ENCODE measurements around the gene CTNND2. TPM values are rescaled to one million over a fixed set of nuclear protein-coding genes. Genes with fewer than 3 reads are reported as not detected.

The CTNND2 gene
- total RNA-seq, 1 experiment from 2014 or later, result 2.9 TPM

- Histone ChIP-seq H3K27me3 (ENCODE audit: control insufficient read depth, insufficient read depth, low read length) (no peaks in the 10 kb centered on the region), H3K4me3 (ENCODE audit: insufficient read depth, low read depth, low read length) (no peak overlapping the region), H3K36me3 (replicated peaks; ENCODE audit: control insufficient read depth, insufficient read depth, low read length) (no peaks in the 10 kb centered on the region)
- DNase-seq, result no peak
Measured at GRCh38 chr5:11056560-11056959, 847.7 kb downstream of the CTNND2 start.

GRCh38 chr5:11054014-11054413 is 850.2 kb downstream of the CTNND2 start:
- no peaks in the 10 kb centered on the region for H3K27me3 ChIP-seq (ENCODE audit: control insufficient read depth, insufficient read depth, low read length)
- H3K36me3 ChIP-seq (replicated peaks; ENCODE audit: control insufficient read depth, insufficient read depth, low read length), result no peaks in the 10 kb centered on the region
- no peak overlapping the region for H3K4me3 ChIP-seq (ENCODE audit: insufficient read depth, low read depth, low read length)
- no peak for DNase-seq

GRCh38 chr5:11052871-11053270 is 851.4 kb downstream of the CTNND2 start:
- Histone ChIP-seq H3K27me3 (ENCODE audit: control insufficient read depth, insufficient read depth, low read length) (no peaks in the 10 kb centered on the region), H3K36me3 (replicated peaks; ENCODE audit: control insufficient read depth, insufficient read depth, low read length) (no peaks in the 10 kb centered on the region), H3K4me3 (ENCODE audit: insufficient read depth, low read depth, low read length) (no peak overlapping the region)
- DNase-seq, result no peak

- no peak for DNase-seq
- Histone ChIP-seq H3K4me3 (ENCODE audit: insufficient read depth, low read depth, low read length) (no peak overlapping the region), H3K27me3 (ENCODE audit: control insufficient read depth, insufficient read depth, low read length) (no peaks in the 10 kb centered on the region), H3K36me3 (replicated peaks; ENCODE audit: control insufficient read depth, insufficient read depth, low read length) (no peaks in the 10 kb centered on the region)
Measured at GRCh38 chr5:11050596-11051304, 853.5 kb downstream of the CTNND2 start.

- Histone ChIP-seq H3K36me3 (replicated peaks; ENCODE audit: control insufficient read depth, insufficient read depth, low read length) (no peaks in the 10 kb centered on the region), H3K27me3 (ENCODE audit: control insufficient read depth, insufficient read depth, low read length) (no peaks in the 10 kb centered on the region), H3K4me3 (ENCODE audit: insufficient read depth, low read depth, low read length) (no peak overlapping the region)
- no peak for DNase-seq
Measured at GRCh38 chr5:11048760-11049159, 855.5 kb downstream of the CTNND2 start.

- no peaks in the 10 kb centered on the region for H3K27me3 ChIP-seq (ENCODE audit: control insufficient read depth, insufficient read depth, low read length)
- no peak for DNase-seq
- no peaks in the 10 kb centered on the region for H3K36me3 ChIP-seq (replicated peaks; ENCODE audit: control insufficient read depth, insufficient read depth, low read length)
- no peak overlapping the region for H3K4me3 ChIP-seq (ENCODE audit: insufficient read depth, low read depth, low read length)
Measured at GRCh38 chr5:11047625-11048024, 856.6 kb downstream of the CTNND2 start.

GRCh38 chr5:11047030-11047429 is 857.2 kb downstream of the CTNND2 start:
- no peaks in the 10 kb centered on the region for H3K27me3 ChIP-seq (ENCODE audit: control insufficient read depth, insufficient read depth, low read length)
- H3K36me3 ChIP-seq (replicated peaks; ENCODE audit: control insufficient read depth, insufficient read depth, low read length), result no peaks in the 10 kb centered on the region
- H3K4me3 ChIP-seq (ENCODE audit: insufficient read depth, low read depth, low read length), result no peak overlapping the region
- DNase-seq, result no peak

- H3K27me3 ChIP-seq (ENCODE audit: control insufficient read depth, insufficient read depth, low read length), result no peaks in the 10 kb centered on the region
- H3K36me3 ChIP-seq (replicated peaks; ENCODE audit: control insufficient read depth, insufficient read depth, low read length), result no peaks in the 10 kb centered on the region
- no peak for DNase-seq
- no peak overlapping the region for H3K4me3 ChIP-seq (ENCODE audit: insufficient read depth, low read depth, low read length)
Measured at GRCh38 chr5:11046160-11046559, 858.1 kb downstream of the CTNND2 start.

GRCh38 chr5:11045411-11045810 is 858.8 kb downstream of the CTNND2 start:
- H3K27me3 ChIP-seq (ENCODE audit: control insufficient read depth, insufficient read depth, low read length), result no peaks in the 10 kb centered on the region
- H3K36me3 ChIP-seq (replicated peaks; ENCODE audit: control insufficient read depth, insufficient read depth, low read length), result no peaks in the 10 kb centered on the region
- H3K4me3 ChIP-seq (ENCODE audit: insufficient read depth, low read depth, low read length), result no peak overlapping the region
- DNase-seq, result no peak

- no peak for DNase-seq
- H3K4me3 ChIP-seq (ENCODE audit: insufficient read depth, low read depth, low read length), result no peak overlapping the region
- H3K27me3 ChIP-seq (ENCODE audit: control insufficient read depth, insufficient read depth, low read length), result no peaks in the 10 kb centered on the region
- no peaks in the 10 kb centered on the region for H3K36me3 ChIP-seq (replicated peaks; ENCODE audit: control insufficient read depth, insufficient read depth, low read length)
Measured at GRCh38 chr5:11044581-11044980, 859.7 kb downstream of the CTNND2 start.

- no peaks in the 10 kb centered on the region for H3K36me3 ChIP-seq (replicated peaks; ENCODE audit: control insufficient read depth, insufficient read depth, low read length)
- DNase-seq, result no peak
Measured at GRCh38 chr5:11043881-11044280, 860.4 kb downstream of the CTNND2 start.

GRCh38 chr5:11040345-11040744 is 863.9 kb downstream of the CTNND2 start:
- H3K36me3 ChIP-seq (replicated peaks; ENCODE audit: control insufficient read depth, insufficient read depth, low read length), result no peaks in the 10 kb centered on the region
- no peak for DNase-seq
- H3K27me3 ChIP-seq (ENCODE audit: control insufficient read depth, insufficient read depth, low read length), result no peaks in the 10 kb centered on the region
- no peak overlapping the region for H3K4me3 ChIP-seq (ENCODE audit: insufficient read depth, low read depth, low read length)

More at GRCh38 chr5:11043881-11044280, 860.4 kb downstream of the CTNND2 start:
- Histone ChIP-seq H3K4me3 (ENCODE audit: insufficient read depth, low read depth, low read length) (no peak overlapping the region), H3K27me3 (ENCODE audit: control insufficient read depth, insufficient read depth, low read length) (no peaks in the 10 kb centered on the region)

GRCh38 chr5:11038772-11039171 is 865.5 kb downstream of the CTNND2 start:
- H3K36me3 ChIP-seq (replicated peaks; ENCODE audit: control insufficient read depth, insufficient read depth, low read length), result no peaks in the 10 kb centered on the region
- DNase-seq, result no peak

GRCh38 chr5:11037941-11038340 is 866.3 kb downstream of the CTNND2 start:
- Histone ChIP-seq H3K36me3 (replicated peaks; ENCODE audit: control insufficient read depth, insufficient read depth, low read length) (no peaks in the 10 kb centered on the region), H3K27me3 (ENCODE audit: control insufficient read depth, insufficient read depth, low read length) (no peaks in the 10 kb centered on the region), H3K4me3 (ENCODE audit: insufficient read depth, low read depth, low read length) (no peak overlapping the region)
- no peak for DNase-seq

More at GRCh38 chr5:11038772-11039171, 865.5 kb downstream of the CTNND2 start:
- Histone ChIP-seq H3K4me3 (ENCODE audit: insufficient read depth, low read depth, low read length) (no peak overlapping the region), H3K27me3 (ENCODE audit: control insufficient read depth, insufficient read depth, low read length) (no peaks in the 10 kb centered on the region)

- Histone ChIP-seq H3K27me3 (ENCODE audit: control insufficient read depth, insufficient read depth, low read length) (no peaks in the 10 kb centered on the region), H3K4me3 (ENCODE audit: insufficient read depth, low read depth, low read length) (no peak overlapping the region), H3K36me3 (replicated peaks; ENCODE audit: control insufficient read depth, insufficient read depth, low read length) (no peaks in the 10 kb centered on the region)
- DNase-seq, result no peak
Measured at GRCh38 chr5:11037080-11037479, 867.2 kb downstream of the CTNND2 start.

- no peak overlapping the region for H3K4me3 ChIP-seq (ENCODE audit: insufficient read depth, low read depth, low read length)
- no peaks in the 10 kb centered on the region for H3K36me3 ChIP-seq (replicated peaks; ENCODE audit: control insufficient read depth, insufficient read depth, low read length)
- H3K27me3 ChIP-seq (ENCODE audit: control insufficient read depth, insufficient read depth, low read length), result no peaks in the 10 kb centered on the region
- no peak for DNase-seq
Measured at GRCh38 chr5:11030671-11031070, 873.6 kb downstream of the CTNND2 start.
